ENCODE measurements around the gene YPEL2. TPM values are rescaled to one million over a fixed set of nuclear protein-coding genes. Genes with fewer than 3 reads are reported as not detected.

The YPEL2 gene
- polyA plus RNA-seq, 3 donors, result 21.5 to 63.1 (median 25.1) TPM

- 100% methylated on average over 1 of the region's 4 CpGs for WGBS (ENCODE audit: insufficient coverage)
- H3K27ac Mint-ChIP-seq, result no peak overlapping the region
- no peak overlapping the region for H3K4me3 ChIP-seq (replicated peaks in 1 of 3; ENCODE audit: low read depth in 2 of 3, low read length in 3 of 3)
- no peaks in the 10 kb centered on the region for H3K79me2 ChIP-seq (ENCODE audit: insufficient read depth, low read length)
- no peaks in the 10 kb centered on the region for H3K27me3 ChIP-seq (ENCODE audit: control insufficient read depth in 2 of 2, insufficient read depth in 2 of 2, low read length in 2 of 2)
- TF ChIP-seq CTCF (IDR thresholded peaks at IDR 0.05), result no peak
- no peaks in the 10 kb centered on the region for H3K36me3 ChIP-seq (replicated peaks in 1 of 2; ENCODE audit: control insufficient read depth in 1 of 2, insufficient read depth in 2 of 2, low read length in 2 of 2)
- no peak overlapping the region for H2AFZ ChIP-seq (ENCODE audit: insufficient read depth, low read depth, low read length, poor library complexity, severe bottlenecking)
- H3K4me3 Mint-ChIP-seq, result no peak overlapping the region
- intact Hi-C loops (cut with micrococcal nuclease), result loop anchor here (5.0 kb wide), 3 partner anchors 111 to 221 kb away; partner anchors contain the start of genes YPEL2 (in 2 of the 2) and GDPD1 (in 1 of the 2)
- no peaks in the 10 kb centered on the region for H4K20me1 ChIP-seq (ENCODE audit: insufficient read depth, low read length)
- no peak overlapping the region for H3K27ac ChIP-seq (ENCODE audit: low read depth in 1 of 2, low read length in 2 of 2)
- peaks cover 0 to 2% (median 0%) of the 10 kb centered on the region in 7 donors for H3K9me3 Mint-ChIP-seq
- H3K4me1 ChIP-seq (ENCODE audit: control insufficient read depth in 1 of 2, insufficient read depth in 2 of 2, low read length in 2 of 2), result peaks cover 19 to 25% of the 10 kb centered on the region in 2 donors
- H3K27me3 Mint-ChIP-seq (ENCODE audit: low read depth in 3 of 3), result peaks cover 0 to 4% (median 1%) of the 10 kb centered on the region in 3 donors
- no peak for DNase-seq
- H3K9me3 ChIP-seq (replicated peaks in 1 of 2; ENCODE audit: control insufficient read depth in 1 of 2, insufficient read depth in 1 of 2, low read length in 2 of 2), result no peaks in the 10 kb centered on the region
- H3K9ac ChIP-seq (ENCODE audit: insufficient read depth, low read length, poor library complexity, severe bottlenecking), result no peak overlapping the region
- peaks cover 32% of the 10 kb centered on the region for H3K4me1 Mint-ChIP-seq
- H3K4me2 ChIP-seq (replicated peaks; ENCODE audit: extremely low read depth, low read length, poor library complexity, severe bottlenecking), result no peak overlapping the region
- H3K36me3 Mint-ChIP-seq, result no peaks in the 10 kb centered on the region
Observed at GRCh38 chr17:59443106-59443505, 111.7 kb downstream of the YPEL2 start.

Small RNAs within 50 kb of the gene (small RNA-seq; reads per million reads assigned to genes)
- gene MIR4729 (ENCODE audit: insufficient read length, low read depth), result not detected

Other genes with a start within 250 kb of the YPEL2 start
- 1 to 10 TPM; 2.7 to 6.1 (median 5.3) TPM for gene TRIM37, start 224.8 kb upstream of the YPEL2 start, polyA plus RNA-seq
- gene SKA2, start 176.5 kb upstream of the YPEL2 start, polyA plus RNA-seq, result 10 to 100 TPM in 2 of 3 donors, 1 to 10 TPM in 1; 3.1 to 20.4 (median 19.2) TPM
- gene PRR11, start 175.9 kb upstream of the YPEL2 start, polyA plus RNA-seq, result 1 to 10 TPM; 1.1 to 3.9 (median 1.7) TPM
- gene SMG8, start 121.6 kb upstream of the YPEL2 start, polyA plus RNA-seq, result 1 to 10 TPM; 1.8 to 6.6 (median 5.2) TPM
- 1 to 10 TPM in 2 of 3 donors, under 1 TPM in 1; 0.50 to 1.6 (median 1.6) TPM for gene GDPD1, start 111.1 kb upstream of the YPEL2 start, polyA plus RNA-seq
- gene DHX40, start 234.0 kb downstream of the YPEL2 start, polyA plus RNA-seq, result 10 to 100 TPM; 12.4 to 22.0 (median 21.0) TPM

All from CD14-positive monocyte (primary cell).